Fibroblast of lung (primary cell): Measurements from ENCODE around the gene KCNK2. TPM values are rescaled to one million over a fixed set of nuclear protein-coding genes. Genes with fewer than 3 reads are reported as not detected.

Experiments used
- DNase-seq, 2 donors: peaks; one replicate each; pipeline versions ENCODE4 v3.0.0 to v3.0.0-alpha.2; 2010; ENCODE audit warnings: low read depth in 2 of 2
- H2AFZ ChIP-seq: 2 replicates; pipeline ENCODE4 v1.5.1; 2012; ENCODE audit warnings: low read length, control low read depth, inconsistent platforms
- H3K27ac ChIP-seq: 2 replicates; pipeline ENCODE4 v1.5.1; 2011; ENCODE audit warnings: low read length, control low read depth; ENCODE audit not compliant: insufficient read depth
- H3K27me3 ChIP-seq: 2 replicates; pipeline ENCODE4 v1.5.1; 2011; ENCODE audit warnings: mild to moderate bottlenecking, low read length; ENCODE audit not compliant: control insufficient read depth, insufficient read depth
- H3K36me3 ChIP-seq: 2 replicates; pipeline ENCODE4 v1.5.1; 2011; ENCODE audit warnings: low read length; ENCODE audit not compliant: control insufficient read depth, insufficient read depth
- H3K4me1 ChIP-seq: 2 replicates; pipeline ENCODE4 v1.5.1; 2011; ENCODE audit warnings: low read length; ENCODE audit not compliant: control insufficient read depth, insufficient read depth; ENCODE audit errors: extremely low read depth
- H3K4me2 ChIP-seq: 2 replicates; pipeline ENCODE4 v1.5.1; 2011; ENCODE audit warnings: low read length, control low read depth; ENCODE audit not compliant: insufficient read depth; ENCODE audit errors: extremely low read depth
- H3K4me3 ChIP-seq, 4 experiments: fragments of 200-600 bp in 1 of 4; sonication (generic) in 1 of 4; replicated peaks in 1 of 4; 2 replicates each; pipeline ENCODE4 v1.5.1; 2011 to 2016; ENCODE audit warnings: low read length in 4 of 4, low read depth in 3 of 4, mild to moderate bottlenecking in 3 of 4, control low read depth in 2 of 4, inconsistent platforms in 1 of 4, mixed read lengths in 1 of 4; ENCODE audit not compliant: insufficient read depth in 1 of 4; ENCODE audit errors: control extremely low read depth in 1 of 4
- H3K79me2 ChIP-seq: 2 replicates; pipeline ENCODE4 v1.5.1; 2012; ENCODE audit warnings: mild to moderate bottlenecking, low read length, inconsistent platforms; ENCODE audit not compliant: control insufficient read depth, insufficient read depth
- H3K9ac ChIP-seq: 2 replicates; pipeline ENCODE4 v1.5.1; 2011; ENCODE audit warnings: mild to moderate bottlenecking, low read length, control low read depth; ENCODE audit not compliant: insufficient read depth
- H3K9me3 ChIP-seq: 2 replicates; pipeline ENCODE4 v1.5.1; 2012; ENCODE audit warnings: low read depth, low read length; ENCODE audit not compliant: control insufficient read depth, insufficient read depth
- H4K20me1 ChIP-seq: 2 replicates; pipeline ENCODE4 v1.5.1; 2011; ENCODE audit warnings: low read length; ENCODE audit not compliant: control insufficient read depth, insufficient read depth; ENCODE audit errors: extremely low read depth
- EZH2 ChIP-seq: IDR thresholded peaks from 2 replicates; pipeline ENCODE4 v1.5.1; 2012; ENCODE audit warnings: low read length, control low read depth, mild to moderate bottlenecking; ENCODE audit errors: missing control alignments
- polyA plus RNA-seq, 2 donors: library from polyadenylated mRNA; depleted of rRNA in 1 of 2; stranded (reverse) in 1 of 2; unstranded in 1 of 2; fragments of >200 nt; gene quantifications; 2 replicates each; pipeline ENCODE4 v1.2.1, GENCODE V29; 2011 to 2012; ENCODE audit warnings: missing spikeins in 1 of 2
- total RNA-seq: library from RNA; depleted of rRNA; stranded (reverse); fragments of >200 nt; gene quantifications from 2 replicates; pipeline ENCODE4 v1.2.1, GENCODE V29; 2014
- TF ChIP-seq, protein P1 (sequence below), 2 donors: IDR thresholded peaks in 1 of 2; conservative IDR thresholded peaks in 1 of 2; 1 replicate in 1 of 2; 2 replicates in 1 of 2; pipeline ENCODE4 v1.5.1; 2011 to 2012; ENCODE audit warnings: low read length in 2 of 2, control low read depth in 1 of 2, inconsistent platforms in 1 of 2, low read depth in 1 of 2, mild to moderate bottlenecking in 1 of 2

KCNK2 gene
- total and polyA plus RNA-seq, 2 donors (not counting 1 experiment from before 2014, with no cell fraction given): 6.4 to 25.6 TPM

DNA sequence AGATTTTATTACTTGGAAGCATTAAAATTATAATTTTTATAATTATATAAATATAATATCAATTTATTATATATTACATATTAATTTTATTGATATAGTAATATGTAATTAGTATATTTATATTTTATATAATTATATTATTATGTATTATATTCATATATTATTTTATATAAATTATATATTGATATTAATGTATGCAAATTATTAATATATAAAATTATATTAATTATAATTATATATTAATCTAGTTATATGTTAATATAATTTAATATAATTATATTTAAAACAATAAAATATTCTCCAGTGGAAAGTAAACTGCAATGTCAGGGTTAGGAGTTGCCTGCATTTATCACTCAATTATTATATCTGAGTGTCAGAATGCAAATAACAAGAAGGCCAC is 48.8 kb downstream of the KCNK2 start:
- Histone ChIP-seq H3K27me3 (no peaks in the 10 kb centered on the region), H3K9me3 (no peaks in the 10 kb centered on the region), H3K9ac (no peak overlapping the region), H3K27ac (no peak overlapping the region), H3K4me2 (no peak overlapping the region), H4K20me1 (no peaks in the 10 kb centered on the region), H3K79me2 (no peaks in the 10 kb centered on the region), H3K4me3 (no peak overlapping the region), H3K36me3 (no peaks in the 10 kb centered on the region), H2AFZ (no peak overlapping the region), H3K4me1 (no peaks in the 10 kb centered on the region)
- TF ChIP-seq, protein P1, sequence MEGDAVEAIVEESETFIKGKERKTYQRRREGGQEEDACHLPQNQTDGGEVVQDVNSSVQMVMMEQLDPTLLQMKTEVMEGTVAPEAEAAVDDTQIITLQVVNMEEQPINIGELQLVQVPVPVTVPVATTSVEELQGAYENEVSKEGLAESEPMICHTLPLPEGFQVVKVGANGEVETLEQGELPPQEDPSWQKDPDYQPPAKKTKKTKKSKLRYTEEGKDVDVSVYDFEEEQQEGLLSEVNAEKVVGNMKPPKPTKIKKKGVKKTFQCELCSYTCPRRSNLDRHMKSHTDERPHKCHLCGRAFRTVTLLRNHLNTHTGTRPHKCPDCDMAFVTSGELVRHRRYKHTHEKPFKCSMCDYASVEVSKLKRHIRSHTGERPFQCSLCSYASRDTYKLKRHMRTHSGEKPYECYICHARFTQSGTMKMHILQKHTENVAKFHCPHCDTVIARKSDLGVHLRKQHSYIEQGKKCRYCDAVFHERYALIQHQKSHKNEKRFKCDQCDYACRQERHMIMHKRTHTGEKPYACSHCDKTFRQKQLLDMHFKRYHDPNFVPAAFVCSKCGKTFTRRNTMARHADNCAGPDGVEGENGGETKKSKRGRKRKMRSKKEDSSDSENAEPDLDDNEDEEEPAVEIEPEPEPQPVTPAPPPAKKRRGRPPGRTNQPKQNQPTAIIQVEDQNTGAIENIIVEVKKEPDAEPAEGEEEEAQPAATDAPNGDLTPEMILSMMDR (conservative IDR thresholded peaks at IDR 0.05 in 1 of 2, IDR thresholded peaks at IDR 0.05 in 1 of 2; ENCODE audit: low read depth in 1 of 2, low read length in 2 of 2): no peak
- no peak for TF ChIP-seq EZH2
- no peak for DNase-seq

DNA sequence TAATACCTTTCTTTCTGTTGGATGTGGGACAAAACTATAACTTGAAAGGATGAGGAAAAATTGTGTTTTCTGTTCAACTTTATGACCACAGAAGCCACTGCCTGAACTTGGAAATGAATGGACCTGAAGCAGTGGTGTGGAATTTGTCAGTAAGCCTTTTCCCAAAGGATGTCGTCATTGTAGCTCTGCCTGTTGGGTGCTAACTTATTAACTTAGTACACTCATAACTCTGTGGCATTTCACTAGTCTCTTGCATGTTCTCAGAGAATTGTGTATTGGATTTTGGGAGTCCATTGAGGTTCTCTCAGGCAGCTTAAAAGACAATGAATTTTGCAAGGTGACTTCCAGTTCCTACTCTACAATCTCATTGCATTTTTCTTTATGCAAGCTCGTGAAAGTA is 49.6 kb downstream of the KCNK2 start:
- Histone ChIP-seq H3K27me3 (no peaks in the 10 kb centered on the region), H3K27ac (no peak overlapping the region), H3K4me2 (no peak overlapping the region), H3K4me3 (no peak overlapping the region), H3K4me1 (no peaks in the 10 kb centered on the region), H3K36me3 (no peaks in the 10 kb centered on the region), H2AFZ (no peak overlapping the region), H3K9me3 (no peaks in the 10 kb centered on the region), H3K9ac (no peak overlapping the region), H3K79me2 (no peaks in the 10 kb centered on the region), H4K20me1 (no peaks in the 10 kb centered on the region)
- TF ChIP-seq, protein P1 (conservative IDR thresholded peaks at IDR 0.05 in 1 of 2, IDR thresholded peaks at IDR 0.05 in 1 of 2; ENCODE audit: low read depth in 1 of 2, low read length in 2 of 2): no peak
- TF ChIP-seq EZH2: no peak
- DNase-seq: peak; percentile 14 to 69

DNA sequence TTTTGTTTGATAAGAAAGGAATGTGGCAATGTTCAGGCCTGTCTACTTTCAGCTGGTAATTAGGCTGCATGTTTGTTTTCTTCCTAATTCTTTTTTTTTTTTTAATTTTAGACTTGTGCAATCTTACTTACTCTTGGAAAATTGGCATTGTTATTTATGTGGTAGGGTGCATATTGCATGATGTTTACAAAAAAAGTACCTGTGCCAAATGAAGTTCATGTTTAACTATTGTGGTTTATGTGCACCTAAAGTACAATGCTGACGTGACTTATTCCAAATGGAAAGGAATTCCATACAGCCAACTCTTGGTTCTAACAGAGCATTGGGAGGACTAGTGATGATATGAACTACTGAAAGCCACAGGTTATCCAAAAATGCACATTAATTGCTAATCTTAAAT is 51.0 kb downstream of the KCNK2 start:
- Histone ChIP-seq H3K9ac (no peak overlapping the region), H3K9me3 (no peaks in the 10 kb centered on the region), H3K36me3 (no peaks in the 10 kb centered on the region), H3K27ac (no peak overlapping the region), H3K4me3 (no peak overlapping the region), H3K27me3 (no peaks in the 10 kb centered on the region), H3K79me2 (no peaks in the 10 kb centered on the region), H4K20me1 (no peaks in the 10 kb centered on the region), H3K4me1 (no peaks in the 10 kb centered on the region), H2AFZ (no peak overlapping the region), H3K4me2 (no peak overlapping the region)
- no peak for TF ChIP-seq EZH2
- TF ChIP-seq, protein P1 (conservative IDR thresholded peaks at IDR 0.05 in 1 of 2, IDR thresholded peaks at IDR 0.05 in 1 of 2; ENCODE audit: low read depth in 1 of 2, low read length in 2 of 2): no peak
- no peak for DNase-seq
